ENCODE data around the gene CNTN4.

Gene CNTN4

GRCh38 chr3:2677501-2677900, 578.8 kb downstream of the CNTN4 start:
- H3K36me3 ChIP-seq (ENCODE audit: insufficient read depth, low read length) = no peaks in the 10 kb centered on the region
- H3K9ac ChIP-seq (ENCODE audit: low read depth, low read length) = no peak overlapping the region
- no peaks in the 10 kb centered on the region for H3K9me3 ChIP-seq (ENCODE audit: control insufficient read depth, insufficient read depth, low read length)
- H3K4me1 ChIP-seq (ENCODE audit: insufficient read depth, low read length) = no peaks in the 10 kb centered on the region

GRCh38 chr3:2680236-2680635, 581.6 kb downstream of the CNTN4 start:
- H3K36me3 ChIP-seq (ENCODE audit: insufficient read depth, low read length) = no peaks in the 10 kb centered on the region; the same call in 1 of the 2 replicates
- peaks cover 5% of the 10 kb centered on the region; the same call in 1 of the 2 replicates for H3K4me1 ChIP-seq (ENCODE audit: insufficient read depth, low read length)
- no peak overlapping the region for H3K9ac ChIP-seq (ENCODE audit: low read depth, low read length)
- no peaks in the 10 kb centered on the region for H3K9me3 ChIP-seq (ENCODE audit: control insufficient read depth, insufficient read depth, low read length)

GRCh38 chr3:2684046-2684445, 585.4 kb downstream of the CNTN4 start:
- peaks cover 22% of the 10 kb centered on the region for H3K4me1 ChIP-seq (ENCODE audit: insufficient read depth, low read length)
- no peaks in the 10 kb centered on the region for H3K9me3 ChIP-seq (ENCODE audit: control insufficient read depth, insufficient read depth, low read length)
- no peaks in the 10 kb centered on the region; the same call in 1 of the 2 replicates for H3K36me3 ChIP-seq (ENCODE audit: insufficient read depth, low read length)
- H3K9ac ChIP-seq (ENCODE audit: low read depth, low read length) = no peak overlapping the region

- Histone ChIP-seq H3K9me3 (ENCODE audit: control insufficient read depth, insufficient read depth, low read length) (no peaks in the 10 kb centered on the region), H3K9ac (ENCODE audit: low read depth, low read length) (no peak overlapping the region), H3K36me3 (ENCODE audit: insufficient read depth, low read length) (no peaks in the 10 kb centered on the region; the same call in 1 of the 2 replicates), H3K4me1 (ENCODE audit: insufficient read depth, low read length) (peaks cover 28% of the 10 kb centered on the region)
Measured at GRCh38 chr3:2686816-2687502, 588.3 kb downstream of the CNTN4 start.

GRCh38 chr3:2697589-2697988, 598.9 kb downstream of the CNTN4 start:
- Histone ChIP-seq H3K36me3 (ENCODE audit: insufficient read depth, low read length) (no peaks in the 10 kb centered on the region), H3K4me1 (ENCODE audit: insufficient read depth, low read length) (no peaks in the 10 kb centered on the region), H3K9ac (ENCODE audit: low read depth, low read length) (no peak overlapping the region), H3K9me3 (ENCODE audit: control insufficient read depth, insufficient read depth, low read length) (no peaks in the 10 kb centered on the region)

DNA sequence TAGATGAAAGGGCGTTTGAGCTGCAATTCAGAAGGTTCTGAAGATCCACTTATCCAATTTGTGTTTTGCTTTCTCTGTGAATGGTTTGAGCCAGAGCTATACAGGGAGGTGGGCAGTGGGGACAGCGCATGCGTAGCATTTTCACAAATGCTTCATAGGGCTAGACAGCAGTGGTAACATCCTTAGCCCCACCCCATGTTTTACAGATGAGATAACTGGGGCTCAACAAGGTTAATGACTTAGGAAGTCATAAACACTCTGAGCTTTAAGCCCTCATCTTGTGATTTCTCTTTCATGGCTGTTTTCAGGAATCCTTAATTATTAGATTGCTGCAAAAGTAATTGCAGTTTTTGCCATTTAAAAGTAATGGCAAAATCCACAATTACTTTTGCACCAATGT, 602.8 kb downstream of the CNTN4 start:
- Histone ChIP-seq H3K36me3 (ENCODE audit: insufficient read depth, low read length) (no peaks in the 10 kb centered on the region), H3K9me3 (ENCODE audit: control insufficient read depth, insufficient read depth, low read length) (no peaks in the 10 kb centered on the region), H3K9ac (ENCODE audit: low read depth, low read length) (no peak overlapping the region), H3K4me1 (ENCODE audit: insufficient read depth, low read length) (no peaks in the 10 kb centered on the region)

DNA sequence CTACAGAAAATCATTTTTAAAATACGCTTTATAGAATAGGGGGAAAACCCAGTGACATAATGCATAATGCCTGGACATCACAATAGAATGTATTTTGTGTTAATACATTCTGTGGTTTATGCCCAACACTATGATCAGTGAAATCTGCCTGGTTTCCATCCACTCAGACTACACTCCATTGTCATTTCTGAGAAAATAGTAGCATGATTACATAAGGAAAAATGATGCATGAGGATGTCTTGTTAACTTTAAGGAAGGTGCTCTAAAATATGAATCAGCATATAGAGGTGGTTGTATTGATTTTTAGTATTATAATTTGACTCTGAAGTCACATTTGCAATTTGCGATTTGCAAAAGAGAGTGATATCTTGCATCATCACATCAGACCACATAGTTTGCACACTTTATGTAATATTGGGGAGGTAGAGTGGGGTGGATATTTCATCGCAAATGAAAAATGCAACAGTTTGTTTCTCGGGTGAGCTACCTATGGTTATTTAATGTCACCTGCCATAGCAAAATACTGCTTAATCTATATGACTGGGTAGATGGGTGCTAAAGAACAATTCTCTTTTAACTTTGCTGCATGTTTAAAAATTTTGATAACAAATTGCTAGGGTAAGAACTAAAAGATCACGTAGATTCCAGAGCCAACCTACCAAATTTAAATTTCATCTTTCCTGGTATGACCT, 607.6 kb downstream of the CNTN4 start:
- Histone ChIP-seq H3K4me1 (ENCODE audit: insufficient read depth, low read length) (no peaks in the 10 kb centered on the region), H3K9ac (ENCODE audit: low read depth, low read length) (no peak overlapping the region), H3K36me3 (ENCODE audit: insufficient read depth, low read length) (no peaks in the 10 kb centered on the region), H3K9me3 (ENCODE audit: control insufficient read depth, insufficient read depth, low read length) (no peaks in the 10 kb centered on the region)

DNA sequence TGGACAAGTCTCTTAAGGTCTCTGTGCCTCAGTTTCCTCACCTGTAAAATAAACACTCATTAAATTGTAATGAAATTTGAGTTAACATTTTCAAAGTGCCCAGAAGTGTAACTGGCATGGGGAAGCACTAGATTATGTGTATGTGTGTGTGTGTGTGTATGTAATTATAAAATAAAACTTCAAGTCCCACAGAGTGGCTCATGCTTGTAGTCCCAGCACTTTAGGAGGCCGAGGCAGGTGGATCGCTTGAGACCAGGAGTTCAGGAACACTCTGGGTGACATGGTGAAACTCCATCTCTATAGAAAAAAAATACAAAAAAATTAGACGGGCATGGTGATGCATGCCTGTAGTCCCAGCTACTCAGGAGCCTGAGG, 608.2 kb downstream of the CNTN4 start:
- Histone ChIP-seq H3K36me3 (ENCODE audit: insufficient read depth, low read length) (no peaks in the 10 kb centered on the region), H3K4me1 (ENCODE audit: insufficient read depth, low read length) (no peaks in the 10 kb centered on the region), H3K9ac (ENCODE audit: low read depth, low read length) (no peak overlapping the region), H3K9me3 (ENCODE audit: control insufficient read depth, insufficient read depth, low read length) (no peaks in the 10 kb centered on the region)

- Histone ChIP-seq H3K36me3 (ENCODE audit: insufficient read depth, low read length) (no peaks in the 10 kb centered on the region), H3K9me3 (ENCODE audit: control insufficient read depth, insufficient read depth, low read length) (no peaks in the 10 kb centered on the region), H3K9ac (ENCODE audit: low read depth, low read length) (no peak overlapping the region), H3K4me1 (ENCODE audit: insufficient read depth, low read length) (no peaks in the 10 kb centered on the region)
Measured at GRCh38 chr3:2711081-2711480, 612.4 kb downstream of the CNTN4 start.

DNA sequence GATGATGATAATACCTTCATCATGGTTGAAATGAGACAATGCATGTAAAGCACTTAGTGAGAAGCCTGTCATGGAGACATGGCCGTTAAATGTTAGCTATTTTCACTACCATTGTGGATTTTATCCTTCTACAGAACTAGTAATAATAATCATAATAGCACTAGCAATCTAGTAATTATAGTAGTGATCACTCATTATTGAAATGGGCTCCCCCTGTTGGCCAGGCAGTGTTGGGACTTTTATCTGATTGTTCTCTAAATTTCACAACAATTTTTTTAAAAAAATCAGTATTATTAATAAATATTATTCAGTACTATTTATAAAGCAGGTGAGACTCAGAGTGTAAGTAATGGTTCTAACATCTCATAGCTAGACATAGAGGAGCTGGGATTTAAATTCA, 615.3 kb downstream of the CNTN4 start:
- no peaks in the 10 kb centered on the region for H3K9me3 ChIP-seq (ENCODE audit: control insufficient read depth, insufficient read depth, low read length)
- no peaks in the 10 kb centered on the region for H3K4me1 ChIP-seq (ENCODE audit: insufficient read depth, low read length)
- H3K9ac ChIP-seq (ENCODE audit: low read depth, low read length) = no peak overlapping the region
- H3K36me3 ChIP-seq (ENCODE audit: insufficient read depth, low read length) = no peaks in the 10 kb centered on the region

GRCh38 chr3:2714834-2715233, 616.2 kb downstream of the CNTN4 start:
- no peak overlapping the region for H3K9ac ChIP-seq (ENCODE audit: low read depth, low read length)
- no peaks in the 10 kb centered on the region for H3K36me3 ChIP-seq (ENCODE audit: insufficient read depth, low read length)
- H3K9me3 ChIP-seq (ENCODE audit: control insufficient read depth, insufficient read depth, low read length) = no peaks in the 10 kb centered on the region
- H3K4me1 ChIP-seq (ENCODE audit: insufficient read depth, low read length) = no peaks in the 10 kb centered on the region

GRCh38 chr3:2727101-2727500, 628.4 kb downstream of the CNTN4 start:
- Histone ChIP-seq H3K36me3 (ENCODE audit: insufficient read depth, low read length) (no peaks in the 10 kb centered on the region), H3K9ac (ENCODE audit: low read depth, low read length) (no peak overlapping the region), H3K4me1 (ENCODE audit: insufficient read depth, low read length) (no peaks in the 10 kb centered on the region; the same call in 1 of the 2 replicates), H3K9me3 (ENCODE audit: control insufficient read depth, insufficient read depth, low read length) (no peaks in the 10 kb centered on the region)

GRCh38 chr3:2727610-2728318, 629.1 kb downstream of the CNTN4 start:
- H3K9me3 ChIP-seq (ENCODE audit: control insufficient read depth, insufficient read depth, low read length) = no peaks in the 10 kb centered on the region
- no peak overlapping the region for H3K9ac ChIP-seq (ENCODE audit: low read depth, low read length)
- no peaks in the 10 kb centered on the region for H3K36me3 ChIP-seq (ENCODE audit: insufficient read depth, low read length)
- H3K4me1 ChIP-seq (ENCODE audit: insufficient read depth, low read length) = no peaks in the 10 kb centered on the region; the same call in 1 of the 2 replicates

DNA sequence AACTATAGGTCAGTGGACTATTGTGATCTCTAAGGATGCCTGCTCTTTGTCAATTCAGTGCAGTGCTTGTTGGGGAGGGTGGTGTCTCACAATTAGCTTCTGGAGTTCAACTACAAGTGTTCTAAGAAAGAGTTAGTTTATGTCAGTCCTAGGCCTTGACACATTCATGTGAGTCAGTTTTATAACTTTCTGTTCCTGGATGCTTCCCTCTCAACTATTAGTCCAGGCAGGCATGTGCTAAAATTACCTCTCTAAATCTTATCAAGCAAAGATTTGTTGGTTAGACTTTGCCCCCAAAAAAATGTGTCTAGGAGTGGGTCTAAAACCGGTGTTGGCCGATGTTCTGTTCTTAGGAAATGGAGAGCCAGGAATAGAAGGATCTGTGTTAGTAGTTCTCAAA, 633.2 kb downstream of the CNTN4 start:
- H3K9me3 ChIP-seq (ENCODE audit: control insufficient read depth, insufficient read depth, low read length) = no peaks in the 10 kb centered on the region
- H3K36me3 ChIP-seq (ENCODE audit: insufficient read depth, low read length) = no peaks in the 10 kb centered on the region
- no peaks in the 10 kb centered on the region for H3K4me1 ChIP-seq (ENCODE audit: insufficient read depth, low read length)
- no peak overlapping the region for H3K9ac ChIP-seq (ENCODE audit: low read depth, low read length)
